GM19035 (cell line): Measurements from ENCODE around the gene KIF13A.
"Not testable (repeated sequence)": the region's sequence is repeated elsewhere in the genome, so short reads cannot be mapped to it uniquely, and the experiment has no call there.

Source experiments
- ATAC-seq: cut with Tn5 transposase; IDR thresholded peaks from one replicate; pipeline ENCODE4 v1.9.1; 2021; ENCODE audit not compliant: unreplicated experiment

KIF13A gene

DNA sequence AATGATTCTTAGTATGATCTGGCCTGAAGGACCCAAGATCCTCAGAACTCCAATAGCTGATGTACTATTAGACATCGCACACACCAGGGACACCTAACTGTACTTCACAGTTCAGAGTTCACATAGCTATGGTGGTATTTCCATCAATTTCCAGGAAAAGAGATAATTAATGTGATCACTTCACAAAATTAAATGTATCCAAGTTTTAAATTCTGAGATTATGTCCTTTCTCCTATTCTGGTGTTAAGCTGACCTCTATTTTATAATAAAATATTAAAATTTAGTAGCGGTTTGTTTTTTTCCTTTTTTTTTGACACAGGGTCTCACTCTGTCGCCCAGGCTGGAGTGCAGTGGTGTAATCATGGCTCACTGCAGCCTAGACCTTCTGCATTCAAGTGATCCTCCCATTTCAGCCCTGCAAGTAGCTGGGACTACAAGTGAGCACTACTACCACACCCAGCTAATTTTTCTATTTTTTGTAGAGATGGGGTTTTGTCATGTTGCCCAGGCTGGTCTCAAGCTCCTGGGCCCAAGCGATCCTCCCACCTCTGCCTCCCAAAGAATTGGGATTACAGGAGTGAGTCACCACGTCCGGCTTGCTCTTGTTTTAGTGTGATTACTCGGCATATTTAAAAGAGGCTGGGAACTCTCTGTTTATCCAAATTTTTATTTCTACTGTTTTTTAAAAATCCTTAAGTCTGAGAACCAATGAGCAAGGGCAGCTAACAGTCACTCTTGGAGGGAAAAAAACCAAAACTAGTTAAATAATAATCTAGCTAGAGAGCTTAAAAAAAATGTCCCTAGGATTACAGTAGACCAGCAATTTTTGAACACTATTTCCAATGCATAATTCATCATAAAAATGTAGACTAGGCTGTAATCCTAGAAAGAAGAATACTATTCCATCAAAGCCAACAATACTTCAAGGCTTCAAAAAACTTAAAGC, 16.0 kb downstream of the KIF13A start:
- ATAC-seq, result no peak

DNA sequence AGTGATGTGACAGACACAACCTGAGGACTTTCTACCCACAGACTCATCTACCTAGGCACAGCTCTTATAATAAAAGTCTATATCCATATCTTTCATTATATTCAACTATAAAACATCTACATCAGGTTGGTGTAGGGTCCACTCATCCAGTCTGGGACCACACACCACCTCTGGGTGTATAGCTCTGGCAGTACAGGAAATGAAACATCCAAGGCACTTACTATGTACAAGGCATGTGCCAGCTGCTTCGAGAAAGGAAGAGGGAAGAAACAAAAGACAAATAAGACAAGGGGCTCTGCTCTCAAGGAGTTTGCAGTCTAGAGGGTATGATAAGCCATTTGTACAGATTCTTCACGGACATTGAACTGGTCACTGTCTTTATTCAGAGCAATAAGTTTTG, 18.6 kb downstream of the KIF13A start:
- no peak for ATAC-seq

DNA sequence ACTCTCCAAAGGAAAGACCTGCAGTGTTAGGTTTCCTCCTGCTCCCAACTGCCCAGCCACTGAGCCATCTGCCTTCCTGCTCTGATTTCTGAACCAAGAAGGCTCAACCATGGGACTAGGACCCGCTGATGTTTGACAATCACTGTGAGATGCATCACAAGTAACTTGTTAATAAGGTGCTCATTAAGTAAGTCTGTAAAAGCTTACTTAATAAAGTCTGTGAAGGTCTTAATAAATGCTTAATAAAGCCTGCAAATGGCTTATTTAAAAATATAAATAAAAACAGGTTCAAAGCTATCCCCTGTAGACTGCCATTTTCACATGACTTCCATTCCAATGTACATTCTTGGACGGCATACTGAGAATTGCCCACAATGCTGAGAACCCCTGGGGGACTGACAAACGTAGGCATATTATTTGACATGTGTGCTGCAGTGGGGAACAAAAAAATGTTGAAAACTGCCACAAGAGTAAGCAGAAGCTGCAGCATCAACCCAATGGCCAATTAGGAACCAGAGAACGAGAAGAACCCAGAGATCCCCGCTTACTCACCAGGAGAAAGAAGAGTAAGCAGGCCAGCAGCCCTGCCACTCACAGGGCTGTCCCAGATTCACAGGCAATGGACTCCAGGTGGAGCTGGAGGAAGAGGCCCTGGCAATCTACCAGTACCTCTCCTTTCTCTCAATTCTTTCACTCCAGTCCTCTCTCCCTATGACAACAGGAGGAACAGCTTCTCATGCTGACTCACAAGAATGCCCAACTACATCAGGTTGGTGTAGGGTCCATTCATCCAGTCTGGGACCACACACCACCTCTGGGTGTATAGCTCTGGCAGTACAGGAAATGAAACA, 19.5 kb downstream of the KIF13A start:
- ATAC-seq, result no peak

DNA sequence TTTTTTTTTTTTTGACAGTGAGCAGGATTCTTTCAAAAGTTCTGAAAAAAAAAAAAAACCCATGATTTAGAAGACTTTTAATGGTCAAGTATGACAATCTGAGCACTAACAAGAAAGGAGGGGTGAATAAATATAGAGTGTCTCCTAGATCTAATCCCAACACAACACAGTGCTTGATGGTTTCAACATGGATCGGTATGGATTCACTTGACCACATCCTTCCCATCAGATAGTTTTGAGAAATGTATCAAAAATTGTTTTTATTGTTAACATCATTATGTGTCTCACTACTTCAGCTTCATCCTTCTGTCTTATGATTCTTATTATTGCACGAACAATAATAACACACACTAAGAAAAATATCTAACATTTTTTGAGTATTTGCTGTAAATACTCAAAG, 21.0 kb downstream of the KIF13A start:
- no peak for ATAC-seq

DNA sequence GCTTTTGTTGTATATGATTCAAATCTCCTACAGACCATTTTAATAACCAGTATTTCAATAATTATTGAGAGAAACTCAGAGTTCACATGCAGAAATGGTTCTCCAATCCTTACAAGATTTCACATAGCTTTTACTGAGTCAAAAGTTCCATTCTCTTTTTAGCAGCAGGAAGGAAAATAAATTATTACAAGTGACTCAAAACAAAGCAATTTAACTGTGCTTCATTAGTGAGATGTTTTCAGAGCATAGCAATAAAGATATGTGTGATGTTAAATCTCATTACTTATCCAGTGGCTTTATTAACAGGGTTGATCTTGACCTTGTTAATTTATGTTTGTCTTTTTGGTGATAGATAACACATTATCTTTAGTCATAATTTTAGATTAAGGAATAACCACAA, 22.0 kb downstream of the KIF13A start:
- no peak for ATAC-seq

DNA sequence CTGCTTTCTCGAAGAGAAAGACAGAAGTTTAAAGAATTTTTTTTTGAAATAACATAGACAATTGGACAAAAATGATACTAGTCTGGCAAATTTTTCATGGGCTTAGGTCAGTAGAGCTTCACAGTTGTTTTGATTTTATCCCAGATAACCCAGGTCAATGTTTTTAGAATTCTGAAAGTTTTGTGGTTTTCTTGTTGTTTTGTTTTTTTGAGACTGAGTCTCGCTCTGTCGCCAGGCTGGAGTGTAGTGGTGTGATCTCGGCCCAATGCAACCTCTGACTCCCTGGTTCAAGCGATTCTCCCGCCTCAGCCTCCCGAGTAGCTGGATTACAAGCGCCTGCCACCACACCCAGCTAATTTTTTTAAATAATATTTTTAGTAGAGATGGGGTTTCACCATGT, 22.8 kb downstream of the KIF13A start:
- ATAC-seq, result no peak

DNA sequence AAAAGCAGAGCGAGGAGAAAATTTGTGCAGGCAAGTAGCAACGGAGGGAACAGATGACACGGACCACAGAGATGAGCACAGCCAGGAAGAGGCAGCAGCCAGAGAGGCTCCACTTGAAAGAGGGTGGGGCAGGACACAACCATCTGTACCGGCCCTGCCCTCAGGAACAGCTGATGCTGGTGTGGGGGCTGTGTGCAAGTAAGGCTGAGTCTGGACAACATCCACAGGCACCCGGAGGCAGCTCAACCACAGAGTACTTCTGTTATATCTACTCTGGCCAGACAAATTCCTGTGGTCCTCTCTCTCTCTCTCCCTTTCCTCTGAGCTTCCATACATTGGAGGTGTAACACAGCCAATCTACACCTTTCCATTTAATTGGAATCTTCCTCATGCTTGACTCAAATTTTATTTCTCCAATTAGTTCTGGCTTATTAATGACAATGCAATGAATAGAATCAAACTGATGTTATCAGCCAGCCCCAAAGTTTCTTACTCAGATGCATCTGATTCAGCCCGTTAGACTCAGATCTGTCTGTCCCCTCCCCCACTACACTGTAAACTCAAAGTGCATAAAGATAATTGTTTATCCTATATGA, 24.9 kb downstream of the KIF13A start:
- ATAC-seq, result no peak

DNA sequence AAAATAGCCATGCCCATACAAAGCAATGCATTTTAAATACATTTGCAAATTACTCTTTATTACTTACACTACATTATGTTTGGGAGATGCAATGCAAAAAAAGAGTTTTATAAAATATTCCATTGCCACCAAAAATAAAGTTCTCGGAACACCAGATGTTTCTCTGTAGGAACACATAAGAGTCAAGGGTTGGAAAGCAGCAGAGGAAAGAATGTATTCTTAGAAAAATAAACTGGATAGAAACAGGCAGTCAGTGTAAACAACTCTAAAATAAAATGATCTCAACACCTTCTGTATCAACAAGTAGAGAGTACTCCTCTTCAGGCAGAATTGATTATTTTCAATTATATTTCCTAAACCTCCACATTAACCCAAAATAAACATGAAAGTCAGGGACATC, 28.1 kb downstream of the KIF13A start:
- ATAC-seq, result no peak

DNA sequence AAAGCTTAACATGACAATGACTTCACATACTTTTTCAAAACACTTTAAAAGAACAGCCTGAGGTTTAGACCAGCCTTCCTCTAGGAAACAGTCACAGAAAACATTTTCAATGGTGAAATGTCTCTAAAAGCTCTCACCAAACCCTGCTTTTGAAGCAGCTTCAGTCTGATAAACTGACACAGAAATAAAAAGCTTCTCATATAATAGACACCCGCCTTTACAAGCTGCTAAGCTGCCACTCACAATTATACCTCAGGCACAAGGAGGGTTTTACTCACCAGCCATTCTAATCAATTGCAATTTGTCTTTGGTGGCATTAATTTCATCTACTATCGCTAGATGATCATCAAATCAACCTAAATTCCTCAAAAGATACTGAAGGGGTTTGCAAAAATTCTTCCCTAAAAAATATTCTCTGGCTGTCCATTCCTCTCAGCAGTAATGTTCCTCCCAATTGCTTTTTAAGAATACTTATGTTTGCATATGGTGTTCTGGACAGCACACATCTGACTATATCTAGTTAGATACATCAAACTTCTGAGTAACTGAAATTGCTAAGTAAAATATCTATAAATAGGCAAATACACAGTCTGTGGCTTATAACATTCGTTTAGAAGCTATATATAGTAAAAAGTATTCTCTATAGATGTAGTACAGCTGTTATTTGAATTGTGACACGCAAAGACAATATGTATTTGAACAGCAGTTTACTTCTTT, 29.4 kb downstream of the KIF13A start:
- no peak for ATAC-seq

DNA sequence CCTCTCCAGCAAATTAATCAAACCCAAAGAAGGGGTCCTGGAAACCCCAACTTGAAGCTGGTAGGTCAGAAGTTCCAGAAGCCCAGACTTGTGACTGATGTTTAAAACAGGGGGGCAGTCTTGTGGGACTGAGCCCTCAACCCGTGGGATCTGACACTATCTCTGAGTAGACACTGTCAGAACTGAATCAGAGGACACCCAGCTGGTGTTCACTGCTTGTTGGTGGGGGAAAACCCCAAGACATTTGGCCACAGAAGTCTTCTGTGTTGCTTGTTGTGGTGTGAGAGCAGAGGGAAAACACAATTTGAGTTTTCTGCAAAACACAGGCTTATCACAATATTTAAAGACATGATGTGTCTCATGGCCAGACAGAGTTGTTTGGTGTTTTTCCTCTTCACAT, 29.9 kb downstream of the KIF13A start:
- ATAC-seq, result peak; percentile 73

DNA sequence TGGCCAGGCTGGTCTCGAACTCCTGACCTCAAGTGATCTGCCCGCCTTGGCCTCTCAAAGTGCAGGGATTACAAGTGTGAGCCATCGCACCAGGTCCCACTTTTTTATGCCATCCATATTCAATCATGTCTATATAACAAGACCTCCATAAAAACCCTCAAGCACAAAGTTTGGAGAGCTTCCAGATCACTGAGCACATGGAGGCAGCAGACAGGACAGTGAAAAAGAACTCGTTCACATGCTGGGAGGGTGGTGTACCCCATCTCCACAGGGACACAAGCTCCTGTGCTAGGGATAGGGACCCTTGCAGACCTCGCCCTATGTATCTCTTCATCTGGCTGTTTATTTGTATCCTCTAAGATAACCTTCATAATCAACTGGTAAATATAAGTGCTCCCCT, 30.3 kb downstream of the KIF13A start:
- ATAC-seq, result no peak

DNA sequence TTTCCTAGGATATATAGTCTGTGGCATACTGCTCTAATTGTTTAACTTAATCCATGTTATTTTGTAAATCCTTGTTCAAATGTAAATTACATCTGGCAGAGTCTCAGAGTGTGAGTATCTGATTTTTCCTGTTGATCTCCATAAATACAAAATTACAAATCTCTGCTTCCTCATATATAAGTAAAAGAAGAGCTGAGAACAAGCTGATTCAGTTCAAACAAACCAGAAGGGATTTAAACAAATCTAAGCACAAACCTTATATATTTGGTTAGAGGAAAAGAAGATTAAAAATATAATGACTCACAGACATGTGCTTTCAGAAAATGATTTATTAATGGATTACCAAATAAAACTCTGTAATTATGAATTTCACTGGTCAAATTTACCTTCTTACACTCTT, 37.3 kb downstream of the KIF13A start:
- no peak for ATAC-seq

DNA sequence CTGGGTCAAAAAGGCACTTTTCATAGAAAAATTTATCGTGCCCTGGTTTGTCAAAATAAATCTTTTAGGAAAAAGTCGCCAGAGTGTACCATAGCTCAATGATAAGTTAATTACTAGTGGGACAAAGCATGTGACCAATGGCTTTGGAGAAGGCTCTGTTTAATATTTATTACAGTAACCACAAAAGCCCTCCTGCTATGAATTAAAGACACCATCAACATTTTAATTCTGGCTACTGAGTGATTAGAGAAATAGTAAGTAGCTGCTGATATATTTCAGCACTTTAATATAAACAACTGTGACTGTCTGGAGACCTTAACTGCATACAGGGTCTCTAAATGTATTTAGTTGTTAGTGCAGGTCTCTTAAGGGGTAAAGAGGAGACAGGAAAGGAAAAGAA, 38.3 kb downstream of the KIF13A start:
- ATAC-seq, result no peak

DNA sequence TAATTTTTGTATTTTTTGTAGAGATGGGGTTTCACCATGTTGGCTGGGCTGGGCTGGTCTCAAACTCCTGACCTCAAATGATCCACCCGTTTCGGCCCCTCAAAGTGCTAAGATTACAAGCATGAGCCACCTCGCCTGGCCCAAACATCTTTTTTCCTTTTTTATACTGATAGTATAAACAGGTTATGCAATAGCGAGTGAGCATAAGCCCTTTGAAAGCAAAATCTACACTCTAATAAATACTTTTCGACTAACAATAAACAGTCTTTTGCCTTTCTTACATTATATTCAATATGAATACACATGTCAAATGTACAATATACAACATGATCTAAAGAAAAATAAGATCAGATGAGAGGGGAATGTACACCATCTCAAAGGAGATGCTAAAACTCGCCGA, 38.7 kb downstream of the KIF13A start:
- no peak for ATAC-seq

DNA sequence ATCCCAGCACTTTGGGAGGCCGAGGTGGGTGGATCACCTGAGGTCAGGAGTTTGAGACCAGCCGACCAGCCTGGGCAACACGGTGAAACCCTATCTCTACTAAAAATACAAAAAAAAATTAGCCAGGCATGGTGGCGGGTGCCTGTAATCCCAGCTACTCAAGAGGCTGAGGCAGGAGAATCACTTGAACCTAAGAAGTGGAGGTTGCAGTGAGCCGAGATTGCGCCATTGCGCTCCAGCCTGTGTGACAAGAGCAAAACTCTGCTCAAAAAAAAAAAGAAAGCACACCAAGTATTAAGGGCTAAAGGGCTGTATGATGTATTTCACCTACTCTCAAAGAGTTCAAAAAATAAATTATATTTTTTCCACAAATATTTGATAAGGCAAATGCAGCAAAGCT, 39.9 kb downstream of the KIF13A start:
- not testable (repeated sequence) for ATAC-seq

DNA sequence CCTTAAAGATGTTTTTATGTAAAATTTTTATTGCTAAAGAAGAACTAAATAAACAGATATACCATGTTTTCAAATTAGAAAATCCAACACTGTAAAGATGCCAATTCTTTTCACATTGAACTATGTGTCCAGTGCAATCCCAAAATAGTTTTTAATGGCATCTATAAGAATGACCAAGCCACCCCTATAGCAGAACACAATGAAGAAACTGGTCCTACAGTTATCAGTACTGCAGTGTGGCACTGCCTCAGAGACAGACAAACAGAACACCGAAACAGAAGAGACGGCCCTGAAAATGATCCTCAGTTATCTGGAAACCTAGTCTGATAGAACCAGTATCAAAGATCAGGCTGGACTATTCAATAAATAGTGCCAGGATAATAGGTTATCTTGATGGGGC, 41.9 kb downstream of the KIF13A start:
- no peak for ATAC-seq

DNA sequence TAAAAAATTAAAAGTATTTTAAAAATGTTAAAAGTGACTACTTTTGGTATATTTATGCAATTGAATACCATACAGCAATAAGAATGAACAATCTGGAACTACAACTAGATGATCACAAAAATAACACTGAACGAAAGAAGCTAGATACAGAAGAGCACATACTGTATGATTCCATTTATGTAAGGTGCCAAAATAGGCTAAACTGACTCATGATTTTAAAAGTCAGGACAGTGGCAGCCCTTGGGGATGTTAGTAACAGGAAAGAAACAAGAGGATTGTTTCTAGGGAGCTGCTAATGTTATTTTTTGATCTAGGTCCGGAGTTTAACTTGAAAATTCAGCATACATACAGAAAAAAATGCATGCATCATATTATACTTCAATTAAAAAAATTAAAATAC, 42.3 kb downstream of the KIF13A start:
- no peak for ATAC-seq

DNA sequence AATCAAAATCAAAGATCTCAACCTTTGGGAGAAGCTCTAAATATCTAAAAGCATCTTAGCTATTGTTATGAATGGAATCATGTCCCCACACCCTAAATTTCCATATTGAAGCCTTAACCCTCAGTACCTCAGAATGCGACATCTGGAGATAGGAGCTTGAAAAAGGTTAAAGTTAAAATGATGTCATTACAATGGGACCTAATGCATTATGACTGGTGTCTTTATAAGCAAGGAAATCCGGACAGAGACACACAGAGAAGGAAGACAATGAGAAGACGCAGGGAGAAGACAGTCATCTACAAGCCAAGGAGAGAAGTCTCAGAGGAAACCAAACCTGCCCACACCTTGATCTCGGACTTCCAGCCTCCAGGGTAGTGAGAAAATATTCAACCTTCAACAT, 46.1 kb downstream of the KIF13A start:
- no peak for ATAC-seq

DNA sequence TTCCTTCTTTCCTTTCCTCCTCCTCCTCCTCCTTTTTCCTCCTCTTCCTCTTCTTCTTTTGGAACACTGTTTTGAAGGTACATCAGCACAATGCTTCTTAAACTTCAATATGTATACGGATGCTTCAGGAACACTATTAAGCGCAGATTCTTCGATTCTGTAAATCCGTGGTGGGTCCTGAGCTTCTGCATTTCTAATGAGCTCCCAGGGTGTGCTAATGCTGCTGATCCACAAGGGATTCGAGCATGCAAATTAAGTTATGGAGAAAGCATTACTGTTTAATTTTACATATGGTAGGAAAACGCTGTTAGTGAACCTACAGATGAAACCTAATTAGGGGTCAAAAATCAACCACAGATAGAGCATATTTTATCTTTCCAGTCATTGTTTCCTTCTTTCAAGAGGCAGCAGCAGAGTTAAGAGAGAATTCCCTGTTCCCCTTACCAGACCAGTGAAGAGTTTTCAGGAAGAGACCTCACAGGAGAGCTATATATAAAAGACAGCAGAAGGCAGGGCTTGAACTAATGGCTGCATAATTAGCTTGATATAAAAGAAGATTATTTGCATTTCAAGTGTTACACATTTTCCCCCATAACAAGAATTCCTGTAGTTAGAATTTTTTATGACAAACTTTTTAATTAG, 47.2 kb downstream of the KIF13A start:
- ATAC-seq, result no peak

DNA sequence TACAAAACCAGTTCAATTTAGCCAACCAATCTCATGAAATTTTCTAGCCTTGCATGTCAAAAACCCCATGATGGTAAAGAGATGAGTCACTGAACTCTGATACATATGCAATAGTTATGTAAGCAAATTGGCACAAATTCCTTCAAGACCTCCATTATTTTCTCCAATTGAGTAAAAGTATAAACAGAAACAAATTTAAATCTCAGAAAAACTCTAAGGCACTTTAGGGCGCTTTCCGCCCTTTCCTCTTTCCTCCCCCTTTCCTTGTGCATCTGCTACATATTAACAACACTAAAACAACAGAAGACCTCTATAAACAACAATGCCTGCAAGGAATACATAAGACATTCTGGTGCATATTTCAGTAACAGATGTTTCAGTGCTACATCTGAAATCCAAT, 48.5 kb downstream of the KIF13A start:
- no peak for ATAC-seq
